ENCODE data around the gene NDRG2.
A peak's percentile ranks its signal among the peaks of the same experiment; 100 is the strongest.
"Not testable (repeated sequence)": the region's sequence is repeated elsewhere in the genome, so short reads cannot be mapped to it uniquely, and the experiment has no call there.

NDRG2 gene

GRCh38 chr14:21003788-21004346 lies 21.0 kb downstream of the NDRG2 start:
- no peak for DNase-seq

- DNase-seq = no peak
Measured at GRCh38 chr14:21001218-21001617, 23.6 kb downstream of the NDRG2 start.

- DNase-seq = no peak
Measured at GRCh38 chr14:20999591-20999990, 25.3 kb downstream of the NDRG2 start.

- no peak for DNase-seq
Measured at GRCh38 chr14:20998674-20999366, 26.0 kb downstream of the NDRG2 start, which contains the start of gene SLC39A2. Gene SLC39A2, plus strand, starts transcription at chr14:20999293. Its CDS starts 154 bp downstream, at chr14:20999447.

GRCh38 chr14:20998139-20998538 lies 26.7 kb downstream of the NDRG2 start:
- DNase-seq = no peak

GRCh38 chr14:20997564-20997963 lies 27.3 kb downstream of the NDRG2 start:
- no peak for DNase-seq

- DNase-seq = no peak
Measured at GRCh38 chr14:20997115-20997514, 27.7 kb downstream of the NDRG2 start.

- no peak for DNase-seq
Measured at GRCh38 chr14:20996521-20996920, 28.3 kb downstream of the NDRG2 start.

- DNase-seq = peak; percentile 89
Measured at GRCh38 chr14:20989787-20990600, 34.9 kb downstream of the NDRG2 start, which contains the start of gene METTL17. Gene METTL17, plus strand, starts transcription at chr14:20989980. Its CDS starts 23 bp downstream, at chr14:20990003.

- DNase-seq = no peak
Measured at GRCh38 chr14:20989471-20989786, 35.4 kb downstream of the NDRG2 start.

GRCh38 chr14:20988717-20989470 lies 36.0 kb downstream of the NDRG2 start:
- DNase-seq = no peak

- no peak for DNase-seq
Measured at GRCh38 chr14:20986811-20987210, 38.0 kb downstream of the NDRG2 start.

- DNase-seq = not testable (repeated sequence)
Measured at GRCh38 chr14:20985650-20986049, 39.2 kb downstream of the NDRG2 start.

GRCh38 chr14:20982646-20983369 lies 42.1 kb downstream of the NDRG2 start:
- DNase-seq = no peak

GRCh38 chr14:20980906-20981305 lies 44.0 kb downstream of the NDRG2 start:
- no peak for DNase-seq

GRCh38 chr14:20978687-20979086 lies 46.2 kb downstream of the NDRG2 start:
- DNase-seq = no peak

GRCh38 chr14:20976291-20976690 lies 48.6 kb downstream of the NDRG2 start:
- DNase-seq = no peak

- DNase-seq = no peak
Measured at GRCh38 chr14:20973501-20973900, 51.4 kb downstream of the NDRG2 start.

GRCh38 chr14:20971705-20972021 lies 53.2 kb downstream of the NDRG2 start:
- DNase-seq = no peak

- peak; percentile 88 for DNase-seq
Measured at GRCh38 chr14:20970983-20971704, 53.7 kb downstream of the NDRG2 start.

- no peak for DNase-seq
Measured at GRCh38 chr14:20970647-20970982, 54.2 kb downstream of the NDRG2 start.

- DNase-seq = no peak
Measured at GRCh38 chr14:20969336-20969735, 55.5 kb downstream of the NDRG2 start.

Measured in stimulated activated CD8-positive, alpha-beta memory T cell treated with anti-CD3 and anti-CD28 coated beads, Interleukin-4, amount 100 ng/mL, for 48 hours (primary cell).